Testis (tissue), 3 donors: Measurements from ENCODE around the gene YEATS2. TPM values are rescaled to one million over a fixed set of nuclear protein-coding genes. Genes with fewer than 3 reads are reported as not detected.
A peak's percentile ranks its signal among the peaks of the same experiment; 100 is the strongest.

Experiments
- DNase-seq: peaks from one replicate; pipeline ENCODE4 v3.0.0-alpha.2; 2019
- H3K27ac ChIP-seq, 2 donors: fragments of 200-600 bp; sonication (generic); one replicate each; pipeline ENCODE4 v1.5.1; 2019
- H3K27me3 ChIP-seq: fragments of 200-600 bp; sonication (generic); one replicate; pipeline ENCODE4 v1.5.1; 2019
- H3K36me3 ChIP-seq: fragments of 200-600 bp; sonication (generic); one replicate; pipeline ENCODE4 v1.5.1; 2017; ENCODE audit warnings: low read depth; ENCODE audit errors: missing control alignments
- H3K4me1 ChIP-seq: fragments of 200-600 bp; sonication (generic); one replicate; pipeline ENCODE4 v1.5.1; 2019
- H3K4me3 ChIP-seq, 2 donors: fragments of 200-600 bp; sonication (generic); one replicate each; pipeline ENCODE4 v1.5.1; 2017 to 2019
- H3K9me3 ChIP-seq: fragments of 200-600 bp; sonication (generic); one replicate; pipeline ENCODE4 v1.5.1; 2017
- POLR2A ChIP-seq: fragments of 450-650 bp; IDR thresholded peaks from one replicate; pipeline ENCODE4 v1.6.1; 2017; ENCODE audit warnings: antibody characterized with exemption, mild to moderate bottlenecking, moderate library complexity
- WGBS, 2 donors: methylation state at CpG; one replicate each; pipeline ENCODE4 v1.1.5; 2018; 5-methylcytosine and 5-hydroxymethylcytosine counted together
- intact Hi-C: fragments of 100-400 bp; cut with DNase I; formaldehyde crosslinking; loops from one replicate; pipeline ENCODE4 v1.15.1; 2023; ENCODE audit warnings: low total_unique reads
- polyA plus RNA-seq: library from polyadenylated mRNA; stranded (reverse); fragments of 350-450 nt; fragmentation: Illumina TruSeq; extraction: RNeasy Lipid Tissue Mini Kit (QIAGEN cat#74804); gene quantifications from one replicate; pipeline ENCODE4 v1.2.3, GENCODE V29; 2014; ENCODE audit warnings: low read depth, low replicate concordance; ENCODE audit not compliant: insufficient read depth
- total RNA-seq, 2 donors: library from RNA; depleted of rRNA; stranded (reverse); fragments of >200 nt; gene quantifications; one replicate each; pipeline ENCODE4 v1.2.3, GENCODE V29; 2016
- TF ChIP-seq, protein P1 (sequence below), 3 experiments: fragments of 450-650 bp in 2 of 3; fragments of 200-600 bp in 1 of 3; sonication (generic) in 1 of 3; IDR thresholded peaks; one replicate each; pipeline ENCODE4 v1.5.1; 2016 to 2019; ENCODE audit warnings: antibody characterized with exemption in 3 of 3, mild to moderate bottlenecking in 2 of 3, moderate library complexity in 1 of 3

The YEATS2 gene
- total and polyA plus RNA-seq, 3 donors from 2014 or later = 19.3 to 41.7 (median 39.9) TPM

DNA sequence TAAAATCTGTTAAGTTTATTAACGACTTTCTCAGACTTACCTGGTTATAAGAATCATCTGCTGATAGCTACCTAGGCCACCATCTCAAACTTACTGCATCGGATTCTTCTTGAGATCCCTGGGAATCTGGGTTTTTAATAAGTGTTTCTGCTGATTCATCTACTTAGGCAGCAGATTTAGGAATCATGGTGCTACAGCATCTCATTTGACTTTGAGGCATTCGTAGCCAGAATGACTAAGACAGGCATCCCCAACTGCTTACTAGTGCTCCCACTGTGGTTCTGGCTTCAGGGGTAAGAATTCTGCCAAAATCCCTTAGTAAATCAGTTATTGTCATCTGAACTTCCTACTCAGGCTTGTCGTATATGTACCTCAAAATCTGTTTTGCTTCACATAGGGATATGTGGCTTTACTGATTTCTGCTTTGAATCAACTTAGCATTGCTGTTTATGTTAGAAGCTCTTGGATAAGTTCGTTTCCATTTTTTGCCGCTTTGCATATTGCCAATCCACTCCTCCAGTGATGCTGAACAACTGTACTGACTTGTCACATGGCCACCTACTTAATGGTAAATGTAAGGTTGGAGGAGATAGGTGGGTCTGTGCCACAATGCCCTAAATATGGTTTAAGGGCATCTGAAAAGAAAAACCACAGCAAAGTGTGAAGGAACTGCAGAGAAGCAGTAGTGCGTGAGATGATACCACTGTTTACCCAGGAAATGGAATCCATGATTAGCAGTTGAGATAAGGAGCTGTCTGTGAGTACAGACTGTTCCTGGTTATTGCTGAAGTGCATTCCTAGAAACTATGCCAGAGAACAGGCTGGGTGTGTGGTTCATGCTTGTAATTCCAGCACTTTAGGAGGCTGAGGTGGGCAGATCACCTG is 67.5 kb downstream of the YEATS2 start:
- Histone ChIP-seq H3K27me3 (no peaks in the 10 kb centered on the region), H3K9me3 (no peaks in the 10 kb centered on the region), H3K36me3 (no peaks in the 10 kb centered on the region), H3K27ac (peak overlapping the region in 1 of 2 donors; percentile 23), H3K4me1 (no peaks in the 10 kb centered on the region), H3K4me3 (no peak overlapping the region)
- 79 to 81% methylated on average over 7 of the region's 7 CpGs for WGBS, 2 donors
- intact Hi-C loops = no loop called here
- TF ChIP-seq, protein P1, sequence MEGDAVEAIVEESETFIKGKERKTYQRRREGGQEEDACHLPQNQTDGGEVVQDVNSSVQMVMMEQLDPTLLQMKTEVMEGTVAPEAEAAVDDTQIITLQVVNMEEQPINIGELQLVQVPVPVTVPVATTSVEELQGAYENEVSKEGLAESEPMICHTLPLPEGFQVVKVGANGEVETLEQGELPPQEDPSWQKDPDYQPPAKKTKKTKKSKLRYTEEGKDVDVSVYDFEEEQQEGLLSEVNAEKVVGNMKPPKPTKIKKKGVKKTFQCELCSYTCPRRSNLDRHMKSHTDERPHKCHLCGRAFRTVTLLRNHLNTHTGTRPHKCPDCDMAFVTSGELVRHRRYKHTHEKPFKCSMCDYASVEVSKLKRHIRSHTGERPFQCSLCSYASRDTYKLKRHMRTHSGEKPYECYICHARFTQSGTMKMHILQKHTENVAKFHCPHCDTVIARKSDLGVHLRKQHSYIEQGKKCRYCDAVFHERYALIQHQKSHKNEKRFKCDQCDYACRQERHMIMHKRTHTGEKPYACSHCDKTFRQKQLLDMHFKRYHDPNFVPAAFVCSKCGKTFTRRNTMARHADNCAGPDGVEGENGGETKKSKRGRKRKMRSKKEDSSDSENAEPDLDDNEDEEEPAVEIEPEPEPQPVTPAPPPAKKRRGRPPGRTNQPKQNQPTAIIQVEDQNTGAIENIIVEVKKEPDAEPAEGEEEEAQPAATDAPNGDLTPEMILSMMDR (IDR thresholded peaks at IDR 0.05) = no peak
- no peak for TF ChIP-seq POLR2A
- no peak for DNase-seq

DNA sequence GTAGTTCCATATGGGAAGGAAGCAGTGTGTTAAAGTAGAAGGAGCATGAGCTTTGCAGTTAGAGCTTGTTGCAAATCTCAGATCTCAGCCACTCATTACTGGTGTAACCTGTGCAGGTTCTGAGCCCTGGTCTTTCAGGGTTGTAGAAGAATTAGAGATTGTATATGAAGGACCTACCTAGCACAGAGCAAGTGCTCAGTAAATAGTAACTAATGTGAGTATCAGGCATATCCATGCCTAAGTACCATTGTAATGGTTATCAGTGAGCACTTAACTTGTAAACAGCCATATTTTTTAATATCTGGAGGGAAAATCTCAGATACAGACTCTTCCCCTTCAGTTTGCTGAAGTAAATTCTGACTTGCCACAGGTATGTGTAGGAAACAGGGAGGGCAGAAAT is 68.5 kb downstream of the YEATS2 start:
- intact Hi-C loops = no loop called here
- Histone ChIP-seq H3K36me3 (no peaks in the 10 kb centered on the region), H3K4me3 (no peak overlapping the region), H3K9me3 (no peaks in the 10 kb centered on the region), H3K27me3 (no peaks in the 10 kb centered on the region), H3K27ac (no peak overlapping the region), H3K4me1 (no peaks in the 10 kb centered on the region)
- TF ChIP-seq, protein P1 (IDR thresholded peaks at IDR 0.05) = no peak
- TF ChIP-seq POLR2A = no peak
- no peak for DNase-seq

DNA sequence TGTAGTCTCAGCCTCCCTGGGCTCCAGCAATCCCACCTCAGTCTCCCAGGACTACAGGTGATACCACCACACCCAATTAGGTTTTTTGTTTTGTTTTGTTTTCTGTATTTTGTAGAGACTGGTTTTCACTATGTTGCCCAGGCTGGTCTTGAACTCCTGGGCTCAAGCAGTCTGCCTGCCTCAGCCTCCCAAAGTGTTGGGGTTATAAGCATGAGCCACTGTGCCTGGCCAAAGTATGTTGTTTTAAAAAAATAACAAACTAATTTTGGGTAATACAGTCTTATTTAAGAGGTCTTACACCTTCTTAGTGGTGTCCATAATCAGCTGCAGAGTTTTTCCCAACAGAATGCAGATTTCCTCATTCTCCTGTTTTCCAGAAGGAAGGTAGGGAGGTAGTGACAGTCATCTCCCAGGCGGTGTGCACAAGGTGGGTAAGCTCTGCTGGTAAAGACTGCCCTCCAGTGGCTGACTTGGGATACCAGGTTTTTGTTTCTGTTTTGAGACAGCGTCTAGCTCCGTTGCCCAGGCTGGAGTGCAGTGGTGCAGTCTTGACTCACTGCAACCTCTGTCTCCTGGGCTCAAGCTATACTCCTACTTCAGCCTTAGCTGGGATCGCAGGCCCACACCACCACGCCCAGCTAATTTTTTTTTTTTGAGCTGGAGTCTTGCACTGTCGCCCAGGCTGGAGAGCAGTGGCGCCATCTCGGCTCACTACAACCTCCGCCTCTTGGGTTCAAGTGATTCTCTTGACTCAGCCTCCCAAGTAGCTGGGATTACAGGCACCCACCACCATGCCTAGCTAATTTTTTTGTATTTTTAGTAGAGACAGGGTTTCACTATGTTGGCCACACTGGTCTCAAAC is 69.4 kb downstream of the YEATS2 start:
- no peaks in the 10 kb centered on the region for H3K36me3 ChIP-seq
- no peak overlapping the region for H3K4me3 ChIP-seq
- H3K9me3 ChIP-seq = no peaks in the 10 kb centered on the region
- intact Hi-C loops = no loop called here
- H3K4me1 ChIP-seq = no peaks in the 10 kb centered on the region
- no peak for TF ChIP-seq POLR2A
- TF ChIP-seq, protein P1 (IDR thresholded peaks at IDR 0.05) = peak; percentile 52 to 77 (median 75)
- no peaks in the 10 kb centered on the region for H3K27me3 ChIP-seq
- H3K27ac ChIP-seq = no peak overlapping the region
- peak; percentile 88 for DNase-seq
- 70 to 75% methylated on average over 9 of the region's 9 CpGs for WGBS, 2 donors

DNA sequence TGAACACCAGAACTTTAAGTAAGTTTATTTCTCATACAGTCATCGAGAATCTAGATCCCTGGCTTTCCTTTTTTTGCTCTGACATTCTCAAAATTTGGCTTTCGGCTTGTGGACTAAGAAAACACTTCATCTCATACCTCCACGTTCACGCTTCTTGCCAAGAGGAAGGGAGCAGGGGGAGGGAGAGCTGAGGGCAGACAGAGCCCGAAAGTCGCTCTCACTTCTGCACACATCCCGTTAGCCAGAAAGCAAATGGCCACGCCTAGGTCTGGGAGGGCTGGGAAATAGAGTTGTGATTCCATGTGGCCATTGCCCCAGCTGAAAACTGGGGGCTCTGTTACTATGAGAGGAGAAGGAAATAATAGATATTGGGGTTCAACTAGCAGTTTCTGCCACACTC is 70.5 kb downstream of the YEATS2 start:
- no peaks in the 10 kb centered on the region for H3K27me3 ChIP-seq
- no peaks in the 10 kb centered on the region for H3K36me3 ChIP-seq
- no peak for DNase-seq
- no peak overlapping the region for H3K4me3 ChIP-seq
- 81 to 89% methylated on average over 8 of the region's 8 CpGs for WGBS, 2 donors
- no peaks in the 10 kb centered on the region for H3K9me3 ChIP-seq
- intact Hi-C loops = no loop called here
- TF ChIP-seq POLR2A = no peak
- TF ChIP-seq, protein P1 (IDR thresholded peaks at IDR 0.05) = no peak
- no peak overlapping the region for H3K27ac ChIP-seq
- H3K4me1 ChIP-seq = no peaks in the 10 kb centered on the region
